Muscle of leg (tissue), 11 donors: ENCODE results near the gene SPAG8. TPM values are rescaled to one million over a fixed set of nuclear protein-coding genes. Genes with fewer than 3 reads are reported as not detected.

ENCODE experiments used
- DNase-seq: peaks from one replicate; pipeline ENCODE4 v3.0.0; 2013
- H3K27ac ChIP-seq: one replicate; pipeline ENCODE4 v1.5.1; 2013; ENCODE audit warnings: mild to moderate bottlenecking, low read length, control low read depth
- H3K27me3 ChIP-seq: one replicate; pipeline ENCODE4 v1.6.1; 2013; ENCODE audit warnings: low read length; ENCODE audit not compliant: control insufficient read depth, insufficient read depth
- H3K36me3 ChIP-seq: one replicate; pipeline ENCODE4 v1.6.1; 2013; ENCODE audit warnings: low read length; ENCODE audit not compliant: control insufficient read depth, insufficient read depth
- H3K4me1 ChIP-seq: one replicate; pipeline ENCODE4 v1.6.1; 2013; ENCODE audit warnings: low read length; ENCODE audit not compliant: control insufficient read depth, insufficient read depth
- H3K4me3 ChIP-seq: one replicate; pipeline ENCODE4 v1.5.1; 2013; ENCODE audit warnings: low read length, control low read depth
- H3K9me3 ChIP-seq: replicated peaks from 2 replicates; pipeline ENCODE4 v1.6.1; 2013; ENCODE audit warnings: low read depth, low read length; ENCODE audit not compliant: control insufficient read depth
- WGBS: methylation state at CpG from one replicate; pipeline ENCODE4 v1.1.5; 2013; ENCODE audit warnings: missing lambda C conversion rate; ENCODE audit not compliant: insufficient coverage; 5-methylcytosine and 5-hydroxymethylcytosine counted together
- polyA plus RNA-seq, 8 donors: library from polyadenylated mRNA; unstranded; fragments of 120-200 nt; gene quantifications; one replicate each; pipeline versions ENCODE4 v1.2.1 to v1.2.3, GENCODE V29; 2013; ENCODE audit warnings: inconsistent platforms in 1 of 8, low replicate concordance in 1 of 8; ENCODE audit not compliant: insufficient read length in 8 of 8, insufficient read depth in 1 of 8
- total RNA-seq: library from RNA; stranded (reverse); fragments of 120-200 nt; gene quantifications from one replicate; pipeline ENCODE4 v1.2.4, GENCODE V29; 2013

SPAG8 gene
- total and polyA plus RNA-seq, 9 donors, result 1.3 to 3.1 (median 2.0) TPM

DNA sequence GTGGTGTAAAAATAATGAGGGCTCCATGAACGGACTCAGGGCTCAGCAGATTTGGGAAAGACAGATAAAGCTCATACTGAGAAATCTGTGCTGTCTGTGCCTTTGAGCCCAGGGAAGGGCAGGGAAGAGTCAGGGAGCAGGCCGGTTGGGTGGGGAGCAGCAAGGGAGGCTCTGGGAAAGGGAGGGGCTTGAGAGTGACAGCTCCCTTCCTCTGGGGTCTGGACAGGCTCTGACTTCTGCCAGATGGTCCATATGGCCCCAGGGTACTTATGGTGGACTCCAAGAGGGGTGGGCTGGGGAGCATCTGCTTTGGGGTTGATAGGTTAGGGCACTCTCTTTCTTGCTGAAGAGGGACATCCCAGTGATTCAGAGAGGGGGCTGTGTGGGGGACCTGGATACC lies 18.6 kb downstream of the SPAG8 start:
- WGBS, result 35% methylated on average over 2 of the region's 2 CpGs
- H3K4me3 ChIP-seq, result no peak overlapping the region
- H3K27me3 ChIP-seq, result peaks cover 7% of the 10 kb centered on the region
- no peak for DNase-seq
- no peaks in the 10 kb centered on the region for H3K36me3 ChIP-seq
- H3K9me3 ChIP-seq, result no peaks in the 10 kb centered on the region
- no peak overlapping the region for H3K27ac ChIP-seq
- H3K4me1 ChIP-seq, result peaks cover 31% of the 10 kb centered on the region

DNA sequence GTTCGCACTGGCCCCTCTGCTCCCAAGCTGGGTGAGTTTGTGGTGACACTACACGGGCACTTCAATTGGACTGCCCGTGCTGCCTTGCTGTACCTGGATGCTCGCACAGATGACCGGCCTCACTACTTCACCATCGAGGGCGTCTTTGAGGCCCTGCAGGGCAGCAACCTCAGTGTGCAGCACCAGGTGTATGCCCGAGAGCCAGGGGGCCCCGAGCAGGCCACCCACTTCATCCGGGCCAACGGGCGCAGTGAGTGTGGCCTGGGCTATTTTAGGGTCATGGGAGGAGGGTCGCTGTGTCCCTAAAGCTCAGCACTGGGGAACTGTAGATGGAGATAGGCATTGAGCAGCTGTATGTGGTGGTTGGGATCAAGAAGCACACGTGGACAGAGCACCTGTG lies 19.2 kb downstream of the SPAG8 start:
- no peaks in the 10 kb centered on the region for H3K36me3 ChIP-seq
- no peak overlapping the region for H3K4me3 ChIP-seq
- DNase-seq, result no peak
- peaks cover 31% of the 10 kb centered on the region for H3K4me1 ChIP-seq
- H3K27ac ChIP-seq, result no peak overlapping the region
- 78% methylated on average over 14 of the region's 14 CpGs for WGBS
- H3K9me3 ChIP-seq, result no peaks in the 10 kb centered on the region
- H3K27me3 ChIP-seq, result peaks cover 7% of the 10 kb centered on the region

DNA sequence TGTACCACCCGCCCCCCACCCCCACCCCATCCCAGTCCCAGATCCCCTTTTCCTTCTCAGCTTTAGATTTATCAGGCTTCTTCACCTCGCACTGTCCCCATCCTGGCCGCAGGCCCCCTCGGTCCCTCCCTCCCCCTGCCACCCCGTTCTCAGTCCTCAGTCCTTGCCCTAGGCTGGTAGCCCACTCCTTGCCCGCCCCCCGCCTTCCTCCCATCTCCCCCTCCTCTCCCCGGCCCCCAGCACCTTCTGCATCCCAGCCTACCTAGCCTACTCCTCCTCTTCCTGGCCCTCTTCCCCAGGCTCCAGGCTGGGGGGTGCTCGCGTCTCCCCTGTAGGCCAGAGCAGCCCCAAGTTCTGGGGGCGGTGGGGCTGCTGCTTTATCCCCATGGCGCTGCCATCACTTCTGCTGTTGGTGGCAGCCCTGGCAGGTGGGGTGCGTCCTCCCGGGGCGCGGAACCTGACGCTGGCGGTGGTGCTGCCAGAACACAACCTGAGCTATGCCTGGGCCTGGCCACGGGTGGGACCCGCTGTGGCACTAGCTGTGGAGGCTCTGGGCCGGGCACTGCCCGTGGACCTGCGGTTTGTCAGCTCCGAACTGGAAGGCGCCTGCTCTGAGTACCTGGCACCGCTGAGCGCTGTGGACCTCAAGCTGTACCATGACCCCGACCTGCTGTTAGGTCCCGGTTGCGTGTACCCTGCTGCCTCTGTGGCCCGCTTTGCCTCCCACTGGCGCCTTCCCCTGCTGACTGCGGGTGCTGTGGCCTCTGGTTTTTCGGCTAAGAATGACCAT lies 19.8 kb downstream of the SPAG8 start:
- Histone ChIP-seq H3K4me1 (peaks cover 31% of the 10 kb centered on the region), H3K36me3 (no peaks in the 10 kb centered on the region), H3K9me3 (no peaks in the 10 kb centered on the region), H3K27me3 (peaks cover 7% of the 10 kb centered on the region), H3K27ac (no peak overlapping the region), H3K4me3 (peak overlapping the region; percentile 69)
- no peak for DNase-seq
- WGBS, result 74% methylated on average over 25 of the region's 34 CpGs

DNA sequence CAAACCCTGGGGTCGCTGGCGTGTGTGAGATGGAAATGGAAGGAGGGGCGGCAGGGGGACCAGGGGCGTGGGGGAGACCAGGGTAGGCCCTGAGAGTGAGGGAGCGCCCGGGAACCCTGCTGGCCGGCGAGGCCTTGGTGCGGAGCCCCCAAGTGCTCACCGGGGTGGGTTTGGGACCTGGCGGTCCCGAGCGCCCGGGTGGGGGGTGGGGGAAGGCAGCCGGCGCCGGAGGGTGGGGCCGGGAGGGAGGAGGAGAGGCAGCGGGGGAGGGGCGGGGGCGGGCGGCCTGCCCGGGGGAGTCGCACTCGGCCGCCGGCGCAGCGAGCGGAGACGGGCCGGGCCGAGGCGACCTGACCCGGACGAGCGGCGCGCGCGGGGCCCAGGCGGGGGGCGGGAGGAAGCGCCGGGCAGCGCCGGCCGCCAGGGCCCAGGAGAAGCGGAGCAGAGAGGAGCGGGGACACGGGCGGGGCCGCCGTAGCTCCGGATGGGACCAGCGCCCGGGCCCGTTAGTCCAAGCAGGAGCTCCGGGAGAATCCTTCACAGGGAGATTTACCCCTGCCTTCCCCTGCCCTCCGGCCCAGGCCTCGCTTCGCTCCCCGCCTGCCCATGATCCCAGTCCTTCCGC lies 20.7 kb downstream of the SPAG8 start, which contains the start of gene NPR2:
Gene NPR2, plus strand, starts transcription at position 295 of the 625 bp plus-strand sequence. CDS start 818 bp downstream, outside the sequence.
- H3K27me3 ChIP-seq, result peaks cover 7% of the 10 kb centered on the region
- no peaks in the 10 kb centered on the region for H3K36me3 ChIP-seq
- peak within 1 kb of the TSS; percentile 62 for H3K27ac ChIP-seq
- H3K9me3 ChIP-seq, result no peaks in the 10 kb centered on the region
- WGBS, result under 1% methylated on average over 43 of the region's 64 CpGs
- peaks cover 31% of the 10 kb centered on the region for H3K4me1 ChIP-seq
- peak; percentile 71 for DNase-seq
- peak within 1 kb of the TSS; percentile 69 for H3K4me3 ChIP-seq

DNA sequence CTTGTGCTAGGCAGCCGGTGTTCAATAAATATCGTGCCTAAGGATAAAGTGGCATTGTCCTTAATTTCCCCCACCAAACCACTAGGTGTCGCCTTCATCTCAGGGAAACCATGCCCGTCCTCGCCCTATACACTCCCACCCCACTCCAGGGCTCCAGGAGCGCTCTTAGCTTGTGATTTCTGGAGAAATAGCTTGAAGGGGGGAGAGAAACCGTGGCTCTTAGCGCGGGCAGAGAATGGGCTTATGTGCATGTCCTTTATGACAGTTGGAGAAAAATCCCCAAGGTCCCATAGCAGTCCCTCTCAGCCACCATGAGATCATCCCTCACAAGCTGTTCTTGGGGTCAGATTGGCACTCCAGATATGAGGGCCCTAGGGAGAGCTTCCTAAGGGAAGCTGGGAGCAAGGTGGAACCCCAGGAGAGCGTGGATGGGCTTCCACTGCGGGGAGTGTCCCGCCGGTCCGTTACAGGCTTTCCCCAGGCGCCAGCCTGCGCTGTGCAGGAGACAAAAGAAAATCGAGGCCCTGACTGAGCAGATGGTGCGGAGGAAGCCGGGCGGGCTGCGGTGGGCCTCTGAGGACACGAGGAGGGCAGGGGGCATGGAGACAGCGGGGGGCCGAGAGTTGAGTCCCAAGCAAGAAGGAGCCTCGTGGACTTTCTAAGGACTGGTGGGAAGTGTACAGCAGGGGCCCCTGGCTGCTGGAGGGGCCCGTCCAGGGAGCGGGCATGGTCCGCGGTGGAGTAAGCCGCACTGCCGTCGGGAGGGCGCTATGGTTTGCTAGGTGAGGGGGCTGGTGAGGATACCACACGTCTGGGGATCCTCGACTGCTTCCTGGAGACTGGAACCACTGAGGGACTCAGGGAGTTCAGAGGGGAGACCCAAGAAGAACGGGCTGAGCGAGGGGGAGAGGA lies 21.4 kb downstream of the SPAG8 start:
- Histone ChIP-seq H3K4me1 (peaks cover 31% of the 10 kb centered on the region), H3K36me3 (no peaks in the 10 kb centered on the region), H3K27me3 (peaks cover 7% of the 10 kb centered on the region), H3K9me3 (no peaks in the 10 kb centered on the region), H3K4me3 (peak overlapping the region; percentile 28), H3K27ac (peak overlapping the region; percentile 45)
- WGBS, result 22% methylated on average over 30 of the region's 37 CpGs
- DNase-seq, result peak; percentile 93

DNA sequence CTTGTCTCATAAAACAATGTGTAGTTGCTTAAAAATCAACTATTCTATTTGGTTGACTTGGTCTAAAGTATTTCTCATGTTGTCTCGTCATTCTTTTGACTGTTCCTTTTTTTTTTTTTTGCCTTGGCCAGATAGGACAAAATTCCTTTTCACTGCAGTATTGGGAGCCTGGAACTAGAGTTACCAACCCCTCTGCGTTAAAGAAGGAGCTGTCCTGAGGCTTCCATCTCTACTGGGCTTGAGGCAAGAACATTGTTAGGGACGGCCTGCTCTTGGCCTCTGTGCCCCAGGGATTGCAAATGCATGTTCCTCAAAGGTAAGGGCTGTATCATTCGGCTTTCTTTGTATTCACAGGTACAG lies 22.1 kb downstream of the SPAG8 start:
- Histone ChIP-seq H3K4me3 (no peak overlapping the region), H3K27me3 (peaks cover 7% of the 10 kb centered on the region), H3K4me1 (peaks cover 31% of the 10 kb centered on the region), H3K9me3 (no peaks in the 10 kb centered on the region), H3K27ac (no peak overlapping the region), H3K36me3 (no peaks in the 10 kb centered on the region)
- WGBS, result 38% methylated on average over 3 of the region's 4 CpGs
- DNase-seq, result no peak

DNA sequence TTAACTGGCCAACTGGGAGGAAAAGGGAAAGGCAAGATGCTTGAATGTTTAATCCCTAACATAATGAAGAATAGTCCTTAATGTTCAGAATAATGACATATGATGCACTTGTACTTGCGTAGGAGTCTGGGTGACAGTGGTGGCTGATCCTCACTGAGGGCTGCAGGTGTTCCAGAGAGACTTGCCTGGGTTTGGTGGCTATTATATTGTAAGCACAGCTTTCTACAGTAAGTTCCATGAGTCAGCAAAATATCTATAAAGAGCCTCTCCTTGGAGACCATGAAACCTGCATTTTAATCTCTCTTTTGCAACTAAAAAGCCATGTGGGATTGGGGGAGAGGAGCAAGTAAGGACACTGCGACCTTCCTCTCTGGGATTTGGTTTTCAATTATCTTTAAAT lies 22.5 kb downstream of the SPAG8 start:
- whole genome bisulfite sequencing, result no CpG with 5 or more reads among the region's 2 CpGs

DNA sequence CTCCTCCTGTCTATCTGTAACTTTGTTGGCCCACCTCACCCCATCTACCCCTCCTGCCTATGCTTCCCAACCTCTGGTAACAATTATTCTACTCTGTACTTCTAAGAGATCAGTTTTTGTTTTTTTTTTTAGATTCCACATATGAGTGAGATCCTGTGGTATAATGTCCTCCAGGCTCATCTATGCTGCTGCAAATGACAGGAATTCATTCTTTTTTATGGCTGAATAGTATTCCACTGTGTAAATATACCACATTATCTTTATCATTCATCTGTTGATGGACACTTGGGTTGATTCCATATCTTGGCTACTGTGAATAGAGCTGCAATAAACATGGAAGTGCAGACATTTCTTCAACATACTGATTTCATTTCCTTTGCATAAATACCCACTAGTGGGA lies 28.6 kb downstream of the SPAG8 start:
- Histone ChIP-seq H3K27me3 (no peaks in the 10 kb centered on the region), H3K4me1 (no peaks in the 10 kb centered on the region), H3K36me3 (no peaks in the 10 kb centered on the region), H3K27ac (no peak overlapping the region), H3K4me3 (no peak overlapping the region), H3K9me3 (no peaks in the 10 kb centered on the region)
- DNase-seq, result no peak

More for the DNA sequence above, 22.5 kb downstream of the SPAG8 start:
- peaks cover 7% of the 10 kb centered on the region for H3K27me3 ChIP-seq
- no peak overlapping the region for H3K27ac ChIP-seq
- H3K4me1 ChIP-seq, result peaks cover 31% of the 10 kb centered on the region
- no peak overlapping the region for H3K4me3 ChIP-seq
- no peak for DNase-seq
- H3K36me3 ChIP-seq, result no peaks in the 10 kb centered on the region
- H3K9me3 ChIP-seq, result no peaks in the 10 kb centered on the region

DNA sequence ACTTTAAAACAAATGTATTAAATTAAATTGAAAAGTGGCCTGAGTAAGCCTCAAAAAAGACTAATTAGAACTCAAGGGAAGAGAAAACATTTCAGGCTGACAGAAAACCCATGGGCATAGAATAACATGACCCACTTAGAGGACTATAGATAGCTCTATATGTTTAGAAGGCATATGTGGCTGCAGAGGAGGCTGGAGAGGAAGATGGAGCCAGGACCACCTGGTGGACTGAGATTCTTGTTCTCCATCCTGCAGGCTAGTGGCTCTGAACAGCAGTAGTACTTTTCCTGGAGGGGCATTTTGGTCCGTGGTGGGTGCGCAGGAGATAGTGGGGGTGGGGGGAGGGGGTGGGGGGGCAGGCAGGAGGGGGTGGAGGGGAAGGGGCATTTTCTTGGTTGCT lies 31.0 kb downstream of the SPAG8 start:
- no peak for DNase-seq
- Histone ChIP-seq H3K9me3 (no peaks in the 10 kb centered on the region), H3K27me3 (no peaks in the 10 kb centered on the region), H3K27ac (no peak overlapping the region), H3K4me1 (no peaks in the 10 kb centered on the region), H3K36me3 (no peaks in the 10 kb centered on the region), H3K4me3 (no peak overlapping the region)
- no CpG with 5 or more reads among the region's 2 CpGs for WGBS

DNA sequence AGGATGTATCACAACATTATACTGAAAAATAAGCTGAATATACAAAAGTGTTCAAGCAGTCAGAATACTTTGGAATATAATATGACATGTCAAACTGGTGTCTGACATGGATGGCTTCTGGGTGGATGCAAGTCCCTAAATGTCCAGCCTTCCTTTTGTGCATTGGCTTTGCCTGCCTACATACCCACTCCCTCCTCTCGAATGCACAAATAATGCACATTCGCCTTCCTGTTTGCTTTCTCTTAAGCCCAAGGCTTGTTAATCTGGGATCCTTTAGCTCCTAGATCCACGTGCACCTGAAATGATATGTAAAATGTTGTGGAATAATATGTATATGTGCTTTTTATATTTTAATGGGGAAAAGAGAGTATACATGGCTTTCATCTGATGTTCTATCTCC lies 33.6 kb downstream of the SPAG8 start:
- no peaks in the 10 kb centered on the region for H3K27me3 ChIP-seq
- H3K4me1 ChIP-seq, result peaks cover 4% of the 10 kb centered on the region
- H3K9me3 ChIP-seq, result no peaks in the 10 kb centered on the region
- H3K4me3 ChIP-seq, result no peak overlapping the region
- no peaks in the 10 kb centered on the region for H3K36me3 ChIP-seq
- no peak overlapping the region for H3K27ac ChIP-seq
- no CpG with 5 or more reads among the region's 3 CpGs for WGBS
- DNase-seq, result no peak
